Fibroblast of peridontal ligament (primary cell): ENCODE measurements around the gene CEP350.
"Not testable (repeated sequence)": the region's sequence is repeated elsewhere in the genome, so short reads cannot be mapped to it uniquely, and the experiment has no call there.

ENCODE experiments used
- DNase-seq: peaks from one replicate; pipeline ENCODE4 v3.0.0-alpha.2; 2010; ENCODE audit errors: extremely low read depth

The CEP350 gene

DNA sequence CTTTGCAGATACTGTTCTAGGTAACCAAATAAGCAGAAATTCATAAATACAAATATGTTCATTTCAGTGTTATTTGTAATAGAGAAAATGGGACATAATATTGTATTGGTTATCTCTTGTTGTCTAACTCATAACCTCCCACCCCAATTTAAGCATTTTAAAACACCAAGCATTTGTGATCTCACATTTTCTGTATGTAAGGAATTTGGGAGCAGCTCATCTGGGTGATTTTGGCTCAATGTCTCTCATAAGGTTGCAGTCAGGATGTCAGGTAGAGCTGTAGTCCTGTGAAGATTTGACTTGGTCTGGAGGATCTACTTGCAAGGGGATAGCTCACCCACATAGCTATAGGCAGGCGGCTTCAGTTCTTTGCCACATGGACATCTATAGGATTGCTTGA lies 29.5 kb downstream of the CEP350 start:
- no peak for DNase-seq

DNA sequence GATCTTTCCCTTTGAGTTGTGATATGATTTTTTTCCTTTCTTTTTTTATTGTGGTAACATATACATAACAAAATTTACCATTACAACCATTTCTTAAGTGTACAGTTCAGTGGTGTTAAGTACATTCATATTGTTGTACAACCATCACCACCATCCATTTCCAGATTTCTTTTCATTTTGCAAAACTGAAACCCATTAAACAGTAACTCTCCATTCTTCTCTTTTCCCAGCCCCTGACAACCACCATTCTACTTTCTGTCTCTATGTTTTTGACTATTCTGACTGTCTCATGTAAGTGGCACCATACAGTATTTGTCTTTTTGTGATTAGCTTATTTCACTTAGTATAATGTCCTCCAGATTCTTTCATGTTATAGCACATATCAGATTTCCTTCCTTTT lies 30.3 kb downstream of the CEP350 start:
- DNase-seq = no peak

GRCh38 chr1:179990847-179991246 lies 36.2 kb downstream of the CEP350 start:
- no peak for DNase-seq

- no peak for DNase-seq
Observed at GRCh38 chr1:179995576-179995975, 41.0 kb downstream of the CEP350 start.

DNA sequence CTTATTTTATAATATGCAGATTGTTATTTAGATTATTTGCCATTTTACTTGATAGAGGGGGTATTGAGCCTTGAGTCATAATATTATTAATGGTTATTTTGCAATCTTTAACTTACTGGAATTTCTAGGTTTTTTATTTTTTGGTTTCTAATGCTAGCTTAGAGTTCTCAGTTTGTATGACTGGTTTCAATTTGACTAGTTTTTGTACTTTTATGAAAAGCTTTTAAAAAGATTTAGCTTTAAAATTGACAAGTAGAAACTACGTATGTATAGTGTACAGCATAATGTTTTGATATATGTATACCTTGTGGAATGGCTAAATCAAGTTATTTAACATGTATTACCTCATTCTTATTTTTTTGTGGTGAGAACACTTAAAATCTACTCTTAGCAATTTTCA lies 41.5 kb downstream of the CEP350 start:
- no peak for DNase-seq

- no peak for DNase-seq
Observed at GRCh38 chr1:180000575-180000974, 46.0 kb downstream of the CEP350 start.

GRCh38 chr1:180002437-180002836 lies 47.8 kb downstream of the CEP350 start:
- peak; percentile 15 for DNase-seq

GRCh38 chr1:180003026-180003695 lies 48.6 kb downstream of the CEP350 start:
- DNase-seq = no peak

DNA sequence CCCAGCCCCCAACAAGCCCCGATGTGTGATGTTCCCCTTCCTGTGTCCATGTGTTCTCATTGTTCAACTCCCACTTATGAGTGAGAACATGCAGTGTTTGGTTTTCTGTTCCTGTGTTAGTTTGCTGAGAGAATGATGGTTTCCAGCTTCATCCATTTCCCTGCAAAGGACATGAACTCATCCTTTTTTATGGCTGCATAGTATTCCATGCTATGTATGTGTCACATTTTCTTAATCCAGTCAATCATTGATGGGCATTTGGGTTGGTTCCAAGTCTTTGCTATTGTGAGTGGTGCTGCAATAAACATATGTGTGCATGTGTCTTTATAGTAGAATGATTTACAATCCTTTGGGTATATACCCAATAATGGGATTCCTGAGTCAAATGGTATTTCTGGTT lies 52.2 kb downstream of the CEP350 start:
- not testable (repeated sequence) for DNase-seq

DNA sequence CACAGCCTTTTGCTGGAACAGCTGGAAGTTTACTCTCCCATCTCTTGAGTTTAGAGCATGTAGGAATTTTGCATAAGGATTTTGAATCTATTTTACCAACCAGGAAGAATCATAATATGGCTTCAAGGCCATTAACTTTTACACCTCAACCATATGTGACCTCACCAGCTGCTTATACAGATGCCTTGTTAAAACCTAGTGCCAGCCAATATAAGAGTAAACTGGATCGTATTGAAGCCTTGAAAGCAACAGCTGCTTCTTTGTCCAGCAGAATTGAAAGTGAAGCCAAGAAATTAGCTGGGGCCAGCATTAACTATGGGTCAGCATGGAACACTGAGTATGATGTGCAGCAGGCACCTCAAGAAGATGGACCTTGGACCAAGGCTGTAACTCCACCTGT lies 65.4 kb downstream of the CEP350 start:
- DNase-seq = no peak

DNA sequence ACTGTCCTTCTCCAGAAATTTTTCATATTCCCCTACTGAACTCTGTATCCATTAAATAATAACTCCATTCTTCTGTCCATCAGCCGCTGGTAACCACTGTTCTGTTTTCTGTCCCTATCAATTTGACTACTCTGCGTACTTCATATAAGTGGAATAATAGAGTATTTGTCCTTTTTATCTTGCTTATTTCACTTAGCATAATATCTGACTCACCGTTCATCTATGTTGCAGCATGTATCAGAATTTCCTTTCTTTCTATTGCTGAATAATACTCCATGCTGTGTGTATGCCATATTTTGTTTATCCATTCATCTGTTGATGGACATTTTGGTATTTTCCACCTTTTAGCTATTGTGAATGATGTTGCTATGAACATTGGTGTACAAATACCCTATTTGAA lies 71.9 kb downstream of the CEP350 start:
- DNase-seq = no peak

DNA sequence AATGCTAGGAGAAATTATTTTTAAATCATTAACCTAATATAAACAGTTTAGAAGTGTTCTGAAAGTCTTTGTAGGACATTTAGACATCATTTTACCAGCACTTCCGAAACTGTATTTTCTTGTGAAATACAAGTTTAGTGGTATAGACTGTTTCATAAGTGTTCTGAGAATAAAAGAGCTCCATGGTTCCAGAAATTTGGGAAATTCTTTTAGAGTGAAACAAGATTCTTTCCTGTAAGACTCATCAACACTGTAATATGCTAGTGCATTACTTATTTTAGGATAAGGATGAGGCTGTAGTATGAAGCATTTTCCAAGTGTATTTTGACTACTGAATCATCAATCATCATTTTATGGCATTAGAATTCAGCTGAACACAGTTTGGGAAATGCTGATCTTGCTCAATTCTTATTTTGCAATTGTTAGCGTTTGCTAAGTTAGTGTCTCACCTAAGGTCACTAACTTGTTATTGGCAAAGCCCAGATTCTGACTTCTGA lies 73.4 kb downstream of the CEP350 start:
- DNase-seq = peak; percentile 94

- DNase-seq = peak; percentile 19
Observed at GRCh38 chr1:180028864-180029263, 74.3 kb downstream of the CEP350 start.

DNA sequence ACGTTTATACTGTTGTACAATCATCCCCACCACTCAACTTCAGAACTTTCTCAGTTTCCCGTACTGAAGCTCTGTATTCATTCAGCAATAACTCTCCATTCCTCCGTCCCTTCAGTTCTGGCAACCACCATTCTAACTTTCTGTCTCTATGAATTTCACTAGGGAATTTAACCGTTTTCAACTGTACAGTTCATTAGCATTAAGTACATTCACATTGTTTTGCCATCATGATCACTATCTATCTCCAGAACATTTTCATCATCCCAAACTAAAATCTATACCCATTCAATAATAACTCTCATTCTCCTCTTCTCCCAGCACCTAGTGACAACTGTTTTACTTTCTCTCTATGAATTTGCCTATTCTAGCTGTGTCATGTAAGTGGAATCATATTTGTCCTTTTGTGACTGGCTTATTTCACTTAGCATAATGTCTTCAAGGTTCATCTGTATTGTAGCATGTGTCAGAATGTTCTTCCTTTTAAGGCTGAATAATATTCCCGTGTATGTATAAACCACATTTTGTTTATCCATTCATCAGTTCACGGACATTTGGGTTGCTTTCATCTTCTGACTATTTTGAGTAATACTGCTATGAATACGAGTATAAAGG lies 75.0 kb downstream of the CEP350 start:
- peak; percentile 16 for DNase-seq

DNA sequence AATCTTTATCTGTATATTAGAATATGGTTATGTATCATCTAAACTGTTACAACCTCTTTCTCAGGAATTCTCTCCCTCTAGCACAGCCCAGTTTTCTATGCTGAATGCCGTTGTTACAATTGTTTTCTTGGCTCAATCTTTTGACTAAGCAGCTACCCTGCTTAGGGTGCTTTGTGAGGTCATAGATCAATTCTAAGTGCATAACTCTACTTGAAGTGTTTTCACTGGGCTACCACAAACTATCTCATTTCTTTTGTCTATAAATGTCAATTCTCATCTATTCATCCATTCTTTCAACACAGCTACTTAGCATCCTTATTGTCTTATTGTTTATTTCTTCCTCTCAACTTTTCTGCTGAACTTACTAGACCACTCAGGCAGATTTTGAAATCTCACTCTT lies 77.1 kb downstream of the CEP350 start:
- no peak for DNase-seq

DNA sequence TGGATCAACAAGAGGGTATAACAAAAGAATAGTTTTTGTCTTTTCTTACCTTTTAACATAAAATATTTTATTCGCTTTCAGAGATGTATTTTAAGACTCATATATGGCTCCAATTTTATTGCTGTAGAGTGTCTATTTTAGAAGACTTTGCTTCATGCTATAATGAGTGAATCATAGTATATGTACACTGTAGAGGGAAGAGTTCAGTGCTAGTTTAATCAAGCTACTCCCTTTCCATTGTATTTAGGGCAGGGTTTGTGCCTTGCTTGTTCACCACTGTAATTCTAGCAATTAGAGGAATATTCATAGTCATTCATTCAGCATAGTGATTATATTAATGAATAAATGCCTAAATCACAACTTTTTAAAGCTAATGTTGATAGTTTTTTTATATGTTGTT lies 78.8 kb downstream of the CEP350 start:
- peak; percentile 24 for DNase-seq

GRCh38 chr1:180040034-180040433 lies 85.4 kb downstream of the CEP350 start:
- peak; percentile 46 for DNase-seq

DNA sequence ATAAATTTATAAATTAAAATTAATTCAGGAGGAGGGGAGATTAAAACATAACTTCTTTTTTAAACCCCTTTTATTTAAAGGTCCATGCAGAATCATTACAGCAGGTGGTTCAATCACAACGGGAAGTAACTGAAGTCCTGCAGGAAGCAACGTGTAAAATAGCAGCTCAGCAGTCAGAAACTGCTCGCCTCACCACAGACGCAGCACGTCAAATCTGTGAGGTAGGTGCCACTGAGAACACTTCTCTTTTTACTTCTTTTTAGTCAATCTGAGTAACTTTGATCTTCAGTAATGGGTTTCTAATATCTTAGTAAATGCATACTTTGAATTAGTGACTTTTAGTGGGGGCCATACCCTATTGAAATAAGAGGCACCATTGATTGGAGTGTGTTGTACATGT lies 87.0 kb downstream of the CEP350 start:
- DNase-seq = no peak

GRCh38 chr1:180042988-180043622 lies 88.5 kb downstream of the CEP350 start:
- DNase-seq = peak; percentile 61

DNA sequence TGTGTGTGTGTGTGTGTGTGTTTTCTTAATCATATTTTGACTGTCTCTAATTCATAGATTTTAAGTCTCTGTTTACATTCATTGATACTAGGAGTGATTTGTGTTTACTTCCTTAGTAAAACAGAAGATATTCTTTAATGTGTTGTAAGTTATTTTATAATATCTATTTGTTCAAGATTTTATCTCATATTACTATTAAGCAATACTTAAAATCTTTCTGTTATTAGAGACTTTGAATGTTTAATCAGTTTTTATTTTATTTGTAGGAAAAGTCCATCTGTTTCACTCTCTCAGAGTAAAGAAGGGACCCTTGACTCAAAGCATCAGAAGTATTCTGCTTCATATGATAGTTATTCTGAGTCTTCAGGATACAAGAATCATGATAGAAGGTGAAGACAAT lies 89.2 kb downstream of the CEP350 start:
- no peak for DNase-seq

DNA sequence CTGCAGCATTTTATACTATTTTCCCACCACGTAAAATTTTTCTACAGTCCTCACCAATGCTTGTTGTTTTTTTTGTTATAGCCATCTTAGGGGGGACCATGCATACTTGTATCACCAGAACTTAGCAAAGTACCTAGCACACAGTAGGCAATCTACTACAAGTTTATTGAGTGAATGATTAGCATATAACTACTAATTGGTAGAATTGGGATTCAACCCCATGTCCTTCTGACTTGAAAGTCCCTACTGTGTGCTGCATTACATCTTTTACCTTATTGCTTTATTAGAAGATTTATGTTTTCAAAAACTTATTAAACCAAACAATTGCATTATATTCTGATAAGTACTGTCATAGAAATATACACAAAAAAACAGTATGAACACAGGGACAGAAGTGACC lies 92.1 kb downstream of the CEP350 start:
- DNase-seq = no peak

GRCh38 chr1:180053594-180054567 lies 99.3 kb downstream of the CEP350 start:
- no peak for DNase-seq
